Fibroblast of villous mesenchyme (primary cell): Measurements from ENCODE around the gene TUB. TPM values are rescaled to one million over a fixed set of nuclear protein-coding genes. Genes with fewer than 3 reads are reported as not detected.

Experiments used
- DNase-seq: peaks from one replicate; pipeline ENCODE4 v3.0.0-alpha.2; 2010; ENCODE audit warnings: low read depth
- H3K4me3 ChIP-seq: 2 replicates; pipeline ENCODE4 v1.5.1; 2011; ENCODE audit warnings: low read depth, mild to moderate bottlenecking, low read length
- CTCF ChIP-seq: IDR thresholded peaks from 2 replicates; pipeline ENCODE4 v1.5.1; 2012; ENCODE audit warnings: low read depth, mild to moderate bottlenecking, low read length; ENCODE audit not compliant: insufficient read depth
- total RNA-seq: library from RNA; depleted of rRNA; stranded (reverse); fragments of >200 nt; gene quantifications from 2 replicates; pipeline ENCODE4 v1.2.3, GENCODE V29; 2012

Gene TUB
- total RNA-seq, 1 donor = 5.2 TPM

- TF ChIP-seq CTCF = no peak
- no peak overlapping the region for H3K4me3 ChIP-seq
- no peak for DNase-seq
Measured at GRCh38 chr11:8034106-8034585, 46.9 kb upstream of the TUB start.

GRCh38 chr11:8034604-8035190 is 46.3 kb upstream of the TUB start:
- no peak for TF ChIP-seq CTCF
- H3K4me3 ChIP-seq = no peak overlapping the region
- no peak for DNase-seq

GRCh38 chr11:8035200-8035855 is 45.7 kb upstream of the TUB start:
- no peak for DNase-seq
- TF ChIP-seq CTCF = no peak
- H3K4me3 ChIP-seq = no peak overlapping the region

GRCh38 chr11:8036002-8036802 is 44.8 kb upstream of the TUB start:
- DNase-seq = no peak
- H3K4me3 ChIP-seq = no peak overlapping the region
- no peak for TF ChIP-seq CTCF

- no peak overlapping the region for H3K4me3 ChIP-seq
- DNase-seq = no peak
- no peak for TF ChIP-seq CTCF
Measured at GRCh38 chr11:8036986-8037385, 44.0 kb upstream of the TUB start.

GRCh38 chr11:8038393-8038792 is 42.6 kb upstream of the TUB start:
- no peak for TF ChIP-seq CTCF
- DNase-seq = no peak

More at GRCh38 chr11:8038393-8038792, 42.6 kb upstream of the TUB start:
- no peak overlapping the region for H3K4me3 ChIP-seq
